CD4-positive, alpha-beta T cell (primary cell): ENCODE results near the gene FKBP5. TPM values are rescaled to one million over a fixed set of nuclear protein-coding genes. Genes with fewer than 3 reads are reported as not detected.

Experiments used
- ATAC-seq: fragments of 200-7000 bp; cut with Tn5 transposase; one replicate; pipeline ENCODE4 v1.10.0; 2022; ENCODE audit warnings: mild to moderate bottlenecking; ENCODE audit not compliant: poor library complexity
- CTCF ChIA-PET: fragments of 350-600 bp; sonication (Branson Sonifier 250); formaldehyde crosslinking; loops from one replicate; lab custom pipeline; 2021; ENCODE audit warnings: antibody characterized with exemption, inconsistent platforms; lab: Charles Lee
- POLR2A ChIA-PET: fragments of 350-600 bp; sonication (Branson Sonifier 250); formaldehyde crosslinking; loops from one replicate; lab custom pipeline; 2021; ENCODE audit warnings: antibody characterized with exemption, inconsistent platforms; lab: Charles Lee
- DNase-seq, 14 experiments: peaks; one replicate each; pipeline ENCODE4 v3.0.0-alpha.2; 2013 to 2020; ENCODE audit warnings: mixed read lengths in 2 of 14
- H3K27ac ChIP-seq, 2 donors: one replicate each; pipeline versions ENCODE4 v1.5.1 to v1.7.0; 2013; ENCODE audit warnings: low read length in 2 of 2, low read depth in 1 of 2, mild to moderate bottlenecking in 1 of 2
- H3K27me3 ChIP-seq, 2 experiments: 1 replicate in 1 of 2; 2 replicates in 1 of 2; pipeline versions ENCODE4 v1.6.1 to v1.7.0; 2013; ENCODE audit warnings: low read length in 2 of 2, control low read depth in 1 of 2, mild to moderate bottlenecking in 1 of 2, moderate library complexity in 1 of 2; ENCODE audit not compliant: insufficient read depth in 2 of 2, control insufficient read depth in 1 of 2
- H3K36me3 ChIP-seq: one replicate; pipeline ENCODE4 v1.6.1; 2013; ENCODE audit warnings: low read length, control low read depth; ENCODE audit not compliant: insufficient read depth
- H3K4me1 ChIP-seq: one replicate; pipeline ENCODE4 v1.6.1; 2013; ENCODE audit warnings: low read length, control low read depth; ENCODE audit not compliant: insufficient read depth
- H3K4me3 ChIP-seq: one replicate; pipeline ENCODE4 v1.5.1; 2013; ENCODE audit warnings: mild to moderate bottlenecking, low read length, moderate library complexity
- H3K9me3 ChIP-seq, 2 experiments: 1 replicate in 1 of 2; 2 replicates in 1 of 2; pipeline versions ENCODE4 v1.6.1 to v1.7.0; 2013; ENCODE audit warnings: low read length in 2 of 2, mild to moderate bottlenecking in 2 of 2, control low read depth in 1 of 2, moderate library complexity in 1 of 2; ENCODE audit not compliant: control insufficient read depth in 1 of 2, insufficient read depth in 1 of 2
- H3K27ac Mint-ChIP-seq: one replicate; pipeline ENCODE4 v1.8.0; 2020; ENCODE audit warnings: mixed read lengths
- H3K27me3 Mint-ChIP-seq: one replicate; pipeline ENCODE4 v1.8.0; 2021; ENCODE audit warnings: mixed read lengths
- H3K36me3 Mint-ChIP-seq: one replicate; pipeline ENCODE4 v1.8.0; 2021; ENCODE audit warnings: low read depth, mixed read lengths
- H3K4me1 Mint-ChIP-seq: one replicate; pipeline ENCODE4 v1.8.0; 2021; ENCODE audit warnings: low read depth, mixed read lengths
- H3K4me3 Mint-ChIP-seq: one replicate; pipeline ENCODE4 v1.8.0; 2020; ENCODE audit warnings: mild to moderate bottlenecking, mixed read lengths
- H3K9me3 Mint-ChIP-seq: one replicate; pipeline ENCODE4 v1.8.0; 2020; ENCODE audit warnings: mixed read lengths
- CTCF ChIP-seq: fragments of 200-600 bp; IDR thresholded peaks from one replicate; pipeline ENCODE4 v1.8.0; 2022; ENCODE audit warnings: antibody characterized with exemption, mild to moderate bottlenecking
- intact Hi-C, 2 experiments: fragments of 100-400 bp; cut with DNase I in 1 of 2; cut with micrococcal nuclease in 1 of 2; formaldehyde crosslinking; loops; one replicate each; pipeline versions ENCODE4 v1.15.1 to v1.9.0; 2023 to 2025; cut with DNase I, micrococcal nuclease
- total RNA-seq, 174 experiments: library from RNA in 2 of 174; stranded (reverse) in 2 of 174; gene quantifications; one replicate each; pipeline ENCODE4 v1.2.3 and lab custom pipeline; 2021 to 2026

FKBP5 gene
- total RNA-seq, 2 experiments from 2014 or later: 72.6 to 75.9 TPM

- intact Hi-C loops: loop anchor here (2.0 to 5.0 kb wide), 5 partner anchors 13 to 71 kb away; partner anchors contain the start of gene ARMC12 (in 1 of the 2)
- H3K4me3 Mint-ChIP-seq: no peak overlapping the region
- no peaks in the 10 kb centered on the region for H3K9me3 Mint-ChIP-seq
- ChIA-PET CTCF (no interaction called here), POLR2A (interaction anchor here (0.7 to 1.0 kb wide), 4 partner anchors 12 to 71 kb away, joined by 3 read pairs; partner anchors contain the start of gene ARMC12)
- H3K36me3 Mint-ChIP-seq: peaks cover 11% of the 10 kb centered on the region
- H3K27ac Mint-ChIP-seq: no peak overlapping the region
- Histone ChIP-seq H3K4me3 (peak overlapping the region; percentile 7), H3K27me3 (no peaks in the 10 kb centered on the region), H3K27ac (peak overlapping the region; percentile 4 to 29), H3K9me3 (no peaks in the 10 kb centered on the region), H3K36me3 (no peaks in the 10 kb centered on the region), H3K4me1 (peaks cover 51% of the 10 kb centered on the region)
- no peak for DNase-seq
- no peak for ATAC-seq
- peaks cover 40% of the 10 kb centered on the region for H3K4me1 Mint-ChIP-seq
- H3K27me3 Mint-ChIP-seq: no peaks in the 10 kb centered on the region
- TF ChIP-seq CTCF: no peak
Measured at GRCh38 chr6:35665573-35665972, 23.1 kb downstream of the FKBP5 start.

GRCh38 chr6:35664945-35665344, 23.8 kb downstream of the FKBP5 start:
- no peaks in the 10 kb centered on the region for H3K9me3 ChIP-seq
- no peak overlapping the region for H3K4me3 Mint-ChIP-seq
- intact Hi-C loops: loop anchor here (2.0 to 5.0 kb wide), 5 partner anchors 14 to 72 kb away; partner anchors contain the start of gene ARMC12 (in 1 of the 2)
- no peaks in the 10 kb centered on the region for H3K9me3 Mint-ChIP-seq
- no peak overlapping the region for H3K27ac Mint-ChIP-seq
- H3K36me3 ChIP-seq: no peaks in the 10 kb centered on the region
- ChIA-PET CTCF (interaction anchor here (0.7 kb wide), 1 partner anchor 48 kb away, joined by 3 read pairs; no protein-coding TSS in a partner anchor), POLR2A (interaction anchor here (0.7 to 2.8 kb wide), 6 partner anchors 22 to 363 kb away, joined by 3 to 9 read pairs (median 3); partner anchors contain the start of gene RPL10A)
- ATAC-seq (no peak), DNase-seq (no peak)
- peaks cover 11% of the 10 kb centered on the region for H3K36me3 Mint-ChIP-seq
- no peak for TF ChIP-seq CTCF
- H3K4me3 ChIP-seq: no peak overlapping the region
- peaks cover 39% of the 10 kb centered on the region for H3K4me1 Mint-ChIP-seq
- H3K27ac ChIP-seq: no peak overlapping the region
- H3K27me3 Mint-ChIP-seq: no peaks in the 10 kb centered on the region
- H3K27me3 ChIP-seq: no peaks in the 10 kb centered on the region
- H3K4me1 ChIP-seq: peaks cover 47% of the 10 kb centered on the region

GRCh38 chr6:35663447-35664235, 25.1 kb downstream of the FKBP5 start:
- Histone ChIP-seq H3K4me1 (peaks cover 47% of the 10 kb centered on the region), H3K27ac (peak overlapping the region; percentile 54 to 55), H3K4me3 (peak overlapping the region; percentile 10), H3K9me3 (no peaks in the 10 kb centered on the region), H3K27me3 (no peaks in the 10 kb centered on the region), H3K36me3 (no peaks in the 10 kb centered on the region)
- DNase-seq: peak in 4 of 14 experiments; percentile 30 to 56 (median 50)
- peaks cover 4% of the 10 kb centered on the region for H3K36me3 Mint-ChIP-seq
- no peaks in the 10 kb centered on the region for H3K9me3 Mint-ChIP-seq
- intact Hi-C loops: loop anchor here in 1 of 2 experiments (2.0 kb wide), 5 partner anchors 15 to 73 kb away; partner anchors contain the start of gene ARMC12
- POLR2A ChIA-PET: interaction anchor here (1.0 to 2.8 kb wide), 12 partner anchors 10 to 195 kb away, joined by 3 to 10 read pairs (median 4); partner anchors contain the start of gene RPL10A
- CTCF ChIA-PET: interaction anchor here (0.9 to 2.6 kb wide), 10 partner anchors 8 to 78 kb away, joined by 3 to 17 read pairs (median 4); partner anchors contain the start of gene ARMC12
- H3K4me3 Mint-ChIP-seq: no peak overlapping the region
- H3K27me3 Mint-ChIP-seq: no peaks in the 10 kb centered on the region
- TF ChIP-seq CTCF: no peak
- peak; percentile 77 for ATAC-seq
- peaks cover 26% of the 10 kb centered on the region for H3K4me1 Mint-ChIP-seq
- H3K27ac Mint-ChIP-seq: no peak overlapping the region
